ENCODE measurements around the gene DSCAML1. TPM values are rescaled to one million over a fixed set of nuclear protein-coding genes. Genes with fewer than 3 reads are reported as not detected.

DSCAML1 gene
- total RNA-seq, 1 donor from 2014 or later, result not detected

DNA sequence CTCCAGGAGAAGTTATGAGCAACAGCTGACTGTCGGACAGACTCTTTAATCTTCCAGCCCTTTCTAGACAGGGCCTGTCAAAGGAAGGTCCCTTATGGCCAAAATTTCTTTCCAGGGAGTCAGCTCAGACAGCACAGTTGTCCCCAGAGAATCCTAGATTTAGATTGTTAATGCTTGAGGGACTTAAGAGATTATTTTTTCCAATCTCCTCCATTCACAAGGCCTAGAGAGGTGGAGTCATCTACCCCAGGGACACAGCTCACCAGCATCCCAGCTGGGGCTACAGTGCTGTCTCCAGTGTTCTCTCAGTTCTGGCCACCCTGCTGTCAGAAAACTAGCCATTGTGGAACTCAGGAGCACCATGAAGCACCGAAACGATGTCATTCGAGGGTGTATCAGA lies 7.8 kb downstream of the DSCAML1 start:
- TF ChIP-seq, protein P1, sequence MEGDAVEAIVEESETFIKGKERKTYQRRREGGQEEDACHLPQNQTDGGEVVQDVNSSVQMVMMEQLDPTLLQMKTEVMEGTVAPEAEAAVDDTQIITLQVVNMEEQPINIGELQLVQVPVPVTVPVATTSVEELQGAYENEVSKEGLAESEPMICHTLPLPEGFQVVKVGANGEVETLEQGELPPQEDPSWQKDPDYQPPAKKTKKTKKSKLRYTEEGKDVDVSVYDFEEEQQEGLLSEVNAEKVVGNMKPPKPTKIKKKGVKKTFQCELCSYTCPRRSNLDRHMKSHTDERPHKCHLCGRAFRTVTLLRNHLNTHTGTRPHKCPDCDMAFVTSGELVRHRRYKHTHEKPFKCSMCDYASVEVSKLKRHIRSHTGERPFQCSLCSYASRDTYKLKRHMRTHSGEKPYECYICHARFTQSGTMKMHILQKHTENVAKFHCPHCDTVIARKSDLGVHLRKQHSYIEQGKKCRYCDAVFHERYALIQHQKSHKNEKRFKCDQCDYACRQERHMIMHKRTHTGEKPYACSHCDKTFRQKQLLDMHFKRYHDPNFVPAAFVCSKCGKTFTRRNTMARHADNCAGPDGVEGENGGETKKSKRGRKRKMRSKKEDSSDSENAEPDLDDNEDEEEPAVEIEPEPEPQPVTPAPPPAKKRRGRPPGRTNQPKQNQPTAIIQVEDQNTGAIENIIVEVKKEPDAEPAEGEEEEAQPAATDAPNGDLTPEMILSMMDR (IDR thresholded peaks at IDR 0.05), result no peak
- no peak overlapping the region for H3K4me3 ChIP-seq
- no peaks in the 10 kb centered on the region for H3K36me3 ChIP-seq
- no peak overlapping the region for H3K27ac ChIP-seq
- H3K27me3 ChIP-seq, result no peaks in the 10 kb centered on the region
- no peak for DNase-seq (ENCODE audit: low spot score in 2 of 2)
- H3K4me1 ChIP-seq, result no peaks in the 10 kb centered on the region
- H3K9me3 ChIP-seq, result no peaks in the 10 kb centered on the region
- intact Hi-C loops (cut with DNase I), result no loop called here

DNA sequence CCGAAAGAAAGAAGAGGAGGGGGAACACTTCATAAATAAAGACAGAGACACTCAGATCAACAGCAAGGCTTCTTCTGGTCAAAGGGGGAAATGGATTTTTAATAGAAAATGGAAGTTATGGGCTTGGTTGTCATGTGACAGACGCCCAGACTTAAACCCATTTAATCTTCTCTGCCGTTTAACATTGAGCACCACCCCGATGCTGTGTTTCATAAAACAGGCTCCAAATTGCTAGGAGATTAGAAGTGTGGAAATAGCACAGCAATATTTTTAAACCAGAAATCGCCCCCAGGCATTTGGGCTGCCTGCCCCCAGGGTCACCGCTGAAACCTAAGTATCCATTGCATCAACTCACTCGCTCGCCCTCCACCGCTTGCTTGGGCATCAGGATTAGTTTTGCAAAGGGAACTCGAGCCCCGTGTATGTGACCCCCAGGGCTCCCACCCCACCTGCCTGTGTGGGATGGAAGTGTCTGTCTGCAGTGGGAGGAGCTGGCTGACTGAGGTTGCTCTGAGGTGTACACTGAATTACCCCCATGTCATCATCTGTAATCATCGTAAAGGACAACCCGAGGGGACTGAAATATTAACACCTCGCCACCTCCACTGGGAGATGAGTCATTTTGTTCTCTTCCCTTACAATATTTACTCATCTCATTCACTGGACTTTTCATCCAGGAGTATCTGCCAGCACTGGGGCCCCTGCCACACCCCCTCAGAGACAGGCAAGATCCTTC lies 10.7 kb downstream of the DSCAML1 start:
- H3K27ac ChIP-seq, result no peak overlapping the region
- no peak overlapping the region for H3K4me3 ChIP-seq
- H3K36me3 ChIP-seq, result no peaks in the 10 kb centered on the region
- DNase-seq (ENCODE audit: low spot score in 2 of 2), result no peak
- no peaks in the 10 kb centered on the region for H3K9me3 ChIP-seq
- no peaks in the 10 kb centered on the region for H3K4me1 ChIP-seq
- TF ChIP-seq, protein P1 (IDR thresholded peaks at IDR 0.05), result no peak
- no peaks in the 10 kb centered on the region for H3K27me3 ChIP-seq
- intact Hi-C loops (cut with DNase I), result no loop called here

DNA sequence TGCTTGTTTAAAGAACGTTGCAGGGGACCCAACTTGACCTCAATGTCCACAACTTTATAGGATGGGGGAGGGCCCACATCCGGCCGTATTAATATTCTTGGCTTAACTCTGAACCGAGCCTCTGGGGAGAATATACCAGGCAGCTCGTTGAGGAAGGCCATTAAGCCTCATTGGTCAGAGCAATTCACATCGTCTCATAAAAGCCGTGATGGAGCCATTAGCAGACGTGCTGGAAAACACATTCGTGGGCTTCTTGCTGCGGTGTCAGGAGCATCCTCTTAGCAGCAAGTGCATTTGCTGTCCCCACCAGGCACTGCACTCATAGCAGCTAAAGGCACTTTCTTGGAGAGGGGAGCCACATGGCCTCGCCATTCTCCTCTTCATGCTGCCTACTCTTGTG lies 14.9 kb downstream of the DSCAML1 start:
- DNase-seq (ENCODE audit: low spot score in 2 of 2), result no peak
- Histone ChIP-seq H3K27me3 (no peaks in the 10 kb centered on the region), H3K4me1 (no peaks in the 10 kb centered on the region), H3K27ac (no peak overlapping the region), H3K36me3 (no peaks in the 10 kb centered on the region), H3K9me3 (no peaks in the 10 kb centered on the region), H3K4me3 (no peak overlapping the region)
- intact Hi-C loops (cut with DNase I), result no loop called here
- TF ChIP-seq, protein P1 (IDR thresholded peaks at IDR 0.05), result no peak

DNA sequence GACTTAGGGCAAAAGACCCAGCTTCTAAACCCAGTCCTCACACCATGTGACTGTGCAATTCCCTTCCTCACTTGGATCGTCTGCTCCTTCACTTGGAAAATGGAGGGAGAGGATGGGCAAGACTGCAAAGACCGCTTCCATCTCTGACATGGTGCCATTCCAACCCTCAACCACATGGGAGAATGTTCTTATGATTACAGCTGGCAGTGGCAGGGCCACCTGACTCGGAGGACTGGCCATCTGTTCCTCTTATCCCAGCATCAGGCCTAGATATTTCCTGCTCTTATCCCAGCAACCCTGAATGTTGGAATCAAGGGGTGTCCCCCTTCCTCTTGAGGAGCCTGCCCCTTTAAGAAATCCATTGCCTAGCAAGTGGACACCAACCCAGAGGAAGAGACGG lies 15.4 kb downstream of the DSCAML1 start:
- no peak overlapping the region for H3K27ac ChIP-seq
- H3K9me3 ChIP-seq, result no peaks in the 10 kb centered on the region
- TF ChIP-seq, protein P1 (IDR thresholded peaks at IDR 0.05), result no peak
- no peaks in the 10 kb centered on the region for H3K36me3 ChIP-seq
- H3K27me3 ChIP-seq, result no peaks in the 10 kb centered on the region
- intact Hi-C loops (cut with DNase I), result no loop called here
- no peak overlapping the region for H3K4me3 ChIP-seq
- no peak for DNase-seq (ENCODE audit: low spot score in 2 of 2)
- no peaks in the 10 kb centered on the region for H3K4me1 ChIP-seq

DNA sequence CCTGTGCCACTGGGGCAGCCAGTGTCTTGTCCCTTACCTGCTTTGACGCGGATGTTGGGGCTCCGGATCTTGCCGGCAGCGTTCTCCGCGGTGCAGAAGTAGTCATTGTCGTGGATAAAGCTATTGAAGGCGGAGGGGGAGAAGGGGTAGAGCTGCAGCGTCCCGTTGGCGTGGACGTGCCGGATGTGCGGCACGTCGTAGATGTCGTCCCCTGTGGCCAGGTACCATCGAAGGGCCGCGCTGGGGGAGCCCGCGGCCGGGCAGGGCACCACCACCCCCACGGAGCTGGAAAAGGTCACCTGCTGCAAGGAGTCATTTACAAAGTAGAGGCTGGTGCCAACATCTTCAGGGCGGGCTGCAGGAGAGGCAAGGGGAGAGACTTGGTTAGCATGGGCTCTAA lies 16.6 kb downstream of the DSCAML1 start:
- TF ChIP-seq, protein P1 (IDR thresholded peaks at IDR 0.05), result no peak
- H3K27ac ChIP-seq, result no peak overlapping the region
- H3K4me3 ChIP-seq, result no peak overlapping the region
- H3K36me3 ChIP-seq, result no peaks in the 10 kb centered on the region
- no peaks in the 10 kb centered on the region for H3K27me3 ChIP-seq
- no peak for DNase-seq (ENCODE audit: low spot score in 2 of 2)
- H3K4me1 ChIP-seq, result no peaks in the 10 kb centered on the region
- H3K9me3 ChIP-seq, result no peaks in the 10 kb centered on the region
- intact Hi-C loops (cut with DNase I), result no loop called here

DNA sequence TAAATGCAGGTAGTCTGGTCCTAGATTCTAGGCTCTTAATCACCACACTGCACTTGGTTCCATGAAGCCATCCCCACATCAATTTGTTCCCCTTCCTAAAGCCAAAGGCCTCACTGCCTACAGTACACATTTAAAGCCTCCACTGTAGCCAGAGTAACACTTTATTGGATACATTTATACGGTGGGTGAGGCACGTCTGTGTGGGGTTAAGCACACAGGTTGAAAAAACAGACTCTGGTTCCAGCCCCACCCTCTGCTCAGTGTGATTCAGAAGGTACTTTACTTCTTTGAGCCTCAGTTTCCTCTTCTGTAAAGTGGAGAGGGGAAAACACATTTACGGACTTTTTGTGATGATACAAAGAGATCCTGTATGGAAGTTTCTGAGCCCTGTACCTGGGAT lies 22.5 kb downstream of the DSCAML1 start:
- Histone ChIP-seq H3K27ac (no peak overlapping the region), H3K4me1 (no peaks in the 10 kb centered on the region), H3K9me3 (no peaks in the 10 kb centered on the region), H3K4me3 (no peak overlapping the region), H3K36me3 (no peaks in the 10 kb centered on the region), H3K27me3 (no peaks in the 10 kb centered on the region)
- TF ChIP-seq, protein P1 (IDR thresholded peaks at IDR 0.05), result no peak
- no peak for DNase-seq (ENCODE audit: low spot score in 2 of 2)
- intact Hi-C loops (cut with DNase I), result no loop called here

All from ascending aorta (tissue), 2 donors.